NK-92 (cell line): ENCODE results near the gene UGT1A1.

Experiments
- DNase-seq: peaks from one replicate; lab custom pipeline; 2025; ENCODE audit not compliant: unreplicated experiment; lab: John Stamatoyannopoulos, UW

Gene UGT1A1

GRCh38 chr2:233794128-233794658, 34.1 kb downstream of the UGT1A1 start:
- DNase-seq, result no peak

DNA sequence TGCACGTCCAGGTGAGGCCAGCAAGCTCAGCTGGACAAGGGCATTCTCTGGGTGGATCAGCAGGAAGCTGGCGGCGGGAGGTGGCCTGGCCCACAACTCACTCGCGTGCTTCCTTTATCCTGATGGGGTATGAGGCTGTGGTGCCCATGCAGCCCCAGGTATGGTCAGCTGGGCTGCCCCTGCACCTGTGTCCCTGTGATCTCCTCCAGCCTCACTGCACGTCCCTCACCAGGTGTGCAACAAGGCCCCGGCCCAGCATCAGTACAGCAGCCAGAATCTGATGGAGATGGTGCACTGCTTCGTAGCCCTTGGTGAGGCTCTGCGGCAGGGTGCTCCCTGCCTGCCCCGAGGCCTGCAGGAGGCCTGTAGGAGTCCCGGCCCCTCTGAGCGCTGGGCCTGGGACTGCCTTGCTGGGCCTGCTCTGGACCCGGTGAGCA, 35.7 kb downstream of the UGT1A1 start:
- no peak for DNase-seq

DNA sequence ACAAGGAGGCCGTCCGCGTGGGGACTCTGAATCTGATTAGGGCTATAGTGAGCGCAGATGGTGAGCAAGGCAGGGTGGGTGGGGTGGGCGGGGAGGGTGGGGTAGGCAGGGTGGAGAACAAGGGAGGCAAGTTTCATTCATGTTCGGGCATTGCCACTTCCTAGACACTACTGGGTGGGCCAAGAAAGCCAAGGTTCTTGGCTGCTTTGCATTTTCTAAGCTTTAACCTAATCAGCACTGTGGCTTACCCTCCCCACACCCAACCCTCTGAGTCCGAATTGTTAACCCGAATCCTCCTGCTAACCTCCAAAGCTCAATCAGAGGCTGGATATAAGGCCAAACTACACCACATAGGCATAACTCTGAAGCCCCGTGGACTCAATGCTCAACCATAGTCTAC, 36.2 kb downstream of the UGT1A1 start:
- no peak for DNase-seq

GRCh38 chr2:233798335-233799086, 38.4 kb downstream of the UGT1A1 start:
- DNase-seq, result no peak

DNA sequence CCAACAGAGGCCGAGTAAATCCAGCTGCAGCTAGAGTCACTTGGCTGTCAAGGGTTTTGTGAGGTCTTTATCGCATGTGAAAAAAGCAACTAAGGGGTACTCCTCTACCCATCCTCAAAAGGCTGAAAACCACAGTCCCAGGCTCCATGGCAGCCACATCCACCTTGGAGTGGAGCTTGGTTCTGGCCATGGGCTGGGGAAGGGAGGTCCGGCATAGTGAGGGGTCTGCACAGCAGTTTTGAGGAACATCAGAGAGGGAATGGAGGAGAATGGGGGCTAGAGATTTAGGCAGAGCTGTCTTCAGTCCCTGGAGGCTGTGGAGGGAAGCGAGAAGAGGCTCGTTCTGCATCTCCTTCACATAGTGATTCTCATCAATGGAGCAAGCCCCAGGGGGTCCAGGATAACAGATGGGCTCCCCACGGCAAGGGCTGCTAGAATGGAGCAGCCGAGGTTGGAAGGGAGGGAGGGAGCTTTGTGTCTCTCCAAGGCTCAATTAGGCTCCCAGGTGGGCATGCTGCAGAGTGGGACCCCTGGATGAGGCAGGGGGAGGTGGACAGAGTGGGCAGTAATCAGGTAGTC, 39.1 kb downstream of the UGT1A1 start:
- DNase-seq, result no peak

GRCh38 chr2:233799716-233800115, 39.6 kb downstream of the UGT1A1 start:
- DNase-seq, result no peak

GRCh38 chr2:233800208-233800607, 40.1 kb downstream of the UGT1A1 start:
- DNase-seq, result no peak

- DNase-seq, result no peak
These were observed 41.5 kb downstream of the UGT1A1 start for GRCh38 chr2:233801357-233802131.

DNA sequence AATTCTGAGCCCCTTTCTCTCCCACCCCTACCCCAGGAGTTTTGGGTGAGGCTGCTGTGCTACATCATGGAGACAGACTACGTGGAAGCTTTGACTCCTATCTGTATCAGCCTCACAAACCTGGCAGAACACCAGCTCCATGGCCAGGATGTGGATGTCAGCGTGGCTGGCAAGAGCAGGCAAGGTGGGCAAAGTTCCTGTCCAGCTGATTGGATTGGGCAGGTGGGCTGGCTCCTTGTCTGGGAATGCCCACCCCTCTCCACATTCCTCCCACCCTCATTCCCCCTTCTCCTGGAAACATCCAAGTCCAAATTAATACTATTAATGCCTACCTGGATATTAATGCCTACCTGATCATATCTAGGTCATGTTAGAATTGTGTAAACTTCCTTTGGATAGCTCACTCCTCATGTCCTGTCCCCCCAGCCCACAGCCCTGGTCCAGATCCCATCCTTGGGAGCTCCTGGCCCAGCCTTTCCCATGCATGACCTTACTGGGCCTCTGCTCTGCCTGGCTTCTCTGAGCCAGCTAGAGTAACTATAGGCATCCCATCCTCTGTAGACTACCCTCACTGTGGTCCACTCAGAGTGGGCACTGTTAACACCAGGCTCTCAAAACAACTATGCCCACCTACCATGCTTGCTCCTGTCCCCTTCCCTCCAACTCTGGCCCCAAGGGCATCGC, 42.2 kb downstream of the UGT1A1 start:
- DNase-seq, result no peak

DNA sequence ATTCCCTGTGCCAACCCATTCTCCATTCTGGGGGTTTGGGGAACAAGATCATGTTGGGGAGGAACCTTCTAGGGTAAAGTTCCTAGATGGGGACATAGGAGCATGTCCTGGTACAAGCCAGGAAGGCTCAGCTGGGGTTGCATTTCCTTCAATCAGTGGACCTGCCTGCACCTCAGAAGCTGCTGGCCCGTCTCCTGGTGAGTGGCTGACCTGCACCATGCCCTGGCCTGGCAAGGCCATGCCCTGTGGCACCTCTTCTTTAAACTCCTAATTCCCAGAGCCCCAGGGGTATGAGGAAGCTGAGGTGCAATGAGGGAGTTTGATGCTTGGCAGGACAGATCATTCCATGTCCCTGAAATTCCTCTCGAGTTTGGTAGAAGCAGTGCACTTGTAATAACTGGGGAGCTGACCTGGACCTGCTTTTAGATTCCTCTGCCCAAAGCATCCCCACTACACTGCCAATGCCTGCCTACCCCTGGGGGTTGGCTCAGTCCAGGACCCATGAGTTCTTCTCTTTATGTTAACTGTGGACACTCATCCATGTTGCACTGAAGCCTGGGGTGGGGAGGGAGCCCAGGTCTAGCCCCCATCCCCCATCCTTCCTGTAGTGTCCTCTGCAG, 43.3 kb downstream of the UGT1A1 start:
- DNase-seq, result no peak

DNA sequence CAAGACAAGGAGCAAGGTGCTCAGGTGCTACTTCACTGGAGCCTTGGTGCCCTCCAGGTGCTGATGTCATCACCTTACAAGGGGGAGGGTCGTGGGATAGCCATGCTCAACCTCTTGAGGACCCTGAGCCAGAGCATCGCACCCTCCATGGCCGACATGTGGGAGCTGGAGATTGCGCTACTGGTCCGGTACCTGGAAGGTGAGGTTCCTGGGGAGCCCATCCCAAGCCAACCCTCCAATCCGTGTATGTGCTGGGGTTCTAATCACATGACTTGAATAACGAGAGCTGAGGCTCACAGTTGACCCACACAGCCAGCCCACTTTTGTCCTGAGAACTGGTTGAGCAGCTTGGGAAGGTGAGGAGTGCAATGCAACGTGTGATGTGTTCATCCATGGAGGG, 43.9 kb downstream of the UGT1A1 start:
- no peak for DNase-seq

DNA sequence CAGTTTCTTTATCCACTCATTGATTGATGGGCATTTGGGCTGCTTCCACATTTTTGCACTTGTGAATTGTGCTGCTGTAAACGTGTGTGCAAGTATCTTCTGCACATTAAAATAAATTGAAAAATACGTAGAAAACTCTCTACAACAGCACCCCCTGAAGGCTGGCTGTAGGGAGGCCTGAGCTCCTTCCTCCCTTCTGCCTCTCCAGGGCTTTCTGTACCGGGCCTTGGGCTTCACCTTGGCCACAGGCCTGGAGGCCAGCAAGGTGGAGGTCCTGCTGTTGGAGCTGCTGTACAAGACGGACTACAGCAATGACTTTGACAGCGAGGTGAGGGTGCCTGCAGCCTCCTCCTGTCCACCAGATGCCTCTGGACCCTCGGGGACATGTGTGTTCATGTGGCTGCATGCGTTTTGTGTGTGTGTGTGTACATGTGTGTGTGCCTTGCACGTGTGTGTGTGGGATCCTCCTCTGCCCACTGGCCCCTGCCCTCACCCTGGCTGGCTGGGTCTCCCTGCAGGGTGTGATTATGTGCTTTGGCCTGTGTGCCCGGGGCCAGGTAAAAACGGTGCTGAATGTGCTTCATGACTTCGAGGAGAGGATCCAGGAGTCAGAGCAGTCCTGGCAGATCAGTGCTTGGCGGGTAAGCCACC, 47.3 kb downstream of the UGT1A1 start:
- no peak for DNase-seq

GRCh38 chr2:233807966-233808935, 48.2 kb downstream of the UGT1A1 start:
- DNase-seq, result no peak

DNA sequence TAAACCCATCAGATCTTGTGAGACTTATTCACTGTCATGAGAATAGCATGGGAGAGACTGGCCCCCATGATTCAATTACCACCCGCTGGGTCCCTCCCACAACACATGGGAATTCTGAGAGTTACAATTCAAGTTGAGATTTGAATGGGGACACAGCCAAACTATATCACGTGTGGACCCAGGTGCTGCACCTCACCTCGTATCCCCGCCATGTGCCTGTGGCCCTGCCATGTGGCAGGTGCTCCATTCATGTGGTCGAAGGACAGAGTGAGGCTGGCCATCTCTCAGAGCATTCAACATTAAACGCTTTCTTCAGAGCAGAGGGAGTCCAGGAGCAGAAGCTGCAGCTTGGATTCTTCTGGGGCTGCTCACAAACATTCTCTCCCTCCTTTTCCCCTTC, 50.3 kb downstream of the UGT1A1 start:
- DNase-seq, result no peak

- no peak for DNase-seq
These were observed 51.0 kb downstream of the UGT1A1 start for GRCh38 chr2:233811087-233811486.

- DNase-seq, result no peak
These were observed 51.7 kb downstream of the UGT1A1 start for GRCh38 chr2:233811732-233812131.

DNA sequence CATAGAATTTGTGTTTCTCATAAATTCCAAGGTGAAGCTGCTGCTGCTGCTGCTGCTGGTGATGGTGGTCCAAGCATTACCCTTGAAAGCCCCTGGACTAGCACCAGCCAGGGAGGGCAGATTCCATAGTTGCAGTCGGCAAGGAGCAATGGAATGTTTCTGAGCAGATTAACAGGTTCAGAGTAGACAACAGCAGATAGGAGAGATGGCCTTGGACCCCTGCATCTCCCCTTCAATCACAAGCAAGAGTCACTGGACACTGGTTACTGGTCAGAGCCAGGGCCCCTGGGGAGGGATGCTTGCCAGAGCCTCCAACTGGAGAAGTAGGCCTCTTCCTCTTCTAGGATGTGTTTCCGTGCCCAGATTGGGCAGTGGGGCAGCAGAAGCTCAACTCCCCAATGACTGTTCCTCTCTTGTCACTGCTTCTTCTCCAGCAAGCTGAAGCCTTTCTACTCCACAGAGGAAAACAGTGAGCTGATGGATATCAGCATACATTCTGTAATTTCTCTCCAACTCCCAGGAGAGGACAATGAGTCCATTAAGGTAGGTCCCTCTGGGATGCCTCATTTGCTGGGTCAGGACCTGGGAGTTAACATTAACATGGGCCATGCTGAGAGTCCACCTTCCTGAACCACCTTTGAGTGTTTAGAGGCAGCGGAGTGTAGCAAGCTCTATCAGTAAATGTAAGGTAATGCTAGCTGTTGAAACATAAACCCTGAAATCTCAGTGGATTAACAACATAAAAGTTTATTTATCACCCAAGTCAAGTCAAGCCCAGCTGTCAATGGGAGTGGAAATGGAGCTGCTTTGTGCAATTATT, 53.4 kb downstream of the UGT1A1 start:
- no peak for DNase-seq
